ENCODE measurements around the gene CEP112. TPM values are rescaled to one million over a fixed set of nuclear protein-coding genes. Genes with fewer than 3 reads are reported as not detected.

Gene CEP112
- total and polyA plus RNA-seq, 2 of the 4 experiments (the other 2 are of a cell fraction), result 2.5 to 5.6 TPM

DNA sequence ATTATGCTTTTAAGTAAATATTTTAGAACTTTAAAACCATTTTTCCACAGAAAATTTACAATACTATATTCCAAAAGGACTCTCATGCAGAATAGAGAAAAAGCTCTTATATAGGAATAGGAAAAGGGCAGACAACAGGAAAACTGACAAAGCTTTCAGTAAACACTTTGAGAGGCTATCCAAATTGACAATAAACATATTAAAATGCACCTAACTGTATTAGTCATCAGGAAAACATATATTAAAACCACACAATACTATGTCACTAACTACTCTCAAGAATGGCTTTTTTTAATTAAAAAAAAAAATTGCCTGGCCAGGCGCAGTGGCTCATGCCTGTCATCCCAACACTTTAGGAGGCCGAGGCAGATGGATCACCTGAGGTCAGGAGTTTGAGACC lies 77.3 kb downstream of the CEP112 start:
- Histone ChIP-seq H3K4me1 (ENCODE audit: control insufficient read depth, insufficient read depth, low read length) (no peaks in the 10 kb centered on the region), H2BK5ac (ENCODE audit: low read depth, low read length, poor library complexity, severe bottlenecking) (no peak overlapping the region), H2BK15ac (ENCODE audit: low read depth, low read length) (no peak overlapping the region), H3K9ac (ENCODE audit: low read depth, low read length) (no peak overlapping the region), H2BK20ac (ENCODE audit: low read depth, low read length) (no peak overlapping the region), H2AFZ (replicated peaks; ENCODE audit: low read length, poor library complexity) (no peak overlapping the region), H2AK5ac (ENCODE audit: low read depth, low read length) (no peak overlapping the region), H3K9me1 (ENCODE audit: insufficient read depth, low read length) (no peaks in the 10 kb centered on the region), H3K56ac (ENCODE audit: extremely low read depth, insufficient read depth, low read length) (no peak overlapping the region), H3K18ac (ENCODE audit: low read depth, low read length) (no peak overlapping the region), H4K91ac (ENCODE audit: insufficient read depth, low read depth, low read length) (no peak overlapping the region), H3K36me3 (ENCODE audit: control insufficient read depth, insufficient read depth, low read length) (no peaks in the 10 kb centered on the region), H3K14ac (replicated peaks; ENCODE audit: low read depth, low read length) (no peak overlapping the region), H3K4me3 (ENCODE audit: insufficient read depth, low read depth, low read length) (no peak overlapping the region), H3K4ac (ENCODE audit: low read depth, low read length) (no peak overlapping the region), H3K23ac (ENCODE audit: low read depth, low read length) (no peak overlapping the region), H3K79me1 (ENCODE audit: low read depth in 1 of 2, low read length in 2 of 2) (no peaks in the 10 kb centered on the region), H4K5ac (ENCODE audit: low read depth, low read length) (no peak overlapping the region), H4K20me1 (ENCODE audit: insufficient read depth, low read length) (no peaks in the 10 kb centered on the region), H2BK120ac (ENCODE audit: low read depth, low read length) (no peak overlapping the region), H4K8ac (ENCODE audit: low read depth in 2 of 2, low read length in 2 of 2) (no peak overlapping the region), H3K27ac (ENCODE audit: insufficient read depth, low read length) (no peak overlapping the region), H3K27me3 (ENCODE audit: control insufficient read depth, insufficient read depth, low read length) (no peaks in the 10 kb centered on the region), H3K4me2 (ENCODE audit: low read depth, low read length) (no peak overlapping the region), H3K9me3 (ENCODE audit: control insufficient read depth, insufficient read depth, low read length) (no peaks in the 10 kb centered on the region), H2AK9ac (replicated peaks; ENCODE audit: low read depth, low read length, poor library complexity) (no peak overlapping the region)
- no peak for DNase-seq
- WGBS, 2 experiments (ENCODE audit: extremely low coverage in 2 of 2, insufficient read length in 1 of 2), result no CpG with 5 or more reads among the region's 2 CpGs
- TF ChIP-seq MAFK (IDR thresholded peaks at IDR 0.05; ENCODE audit: low read depth, low read length) (no peak), MXI1 (IDR thresholded peaks at IDR 0.05; ENCODE audit: borderline replicate concordance, low read depth, low read length) (no peak), SMC3 (IDR thresholded peaks at IDR 0.05; ENCODE audit: low read depth, low read length) (no peak), FOS (IDR thresholded peaks at IDR 0.05; ENCODE audit: low read depth, low read length) (no peak), RAD21 (IDR thresholded peaks at IDR 0.05; ENCODE audit: low read length) (no peak), RFX5 (IDR thresholded peaks at IDR 0.05; ENCODE audit: low read depth, low read length) (no peak), CHD1 (IDR thresholded peaks at IDR 0.05; ENCODE audit: low read depth, low read length) (no peak), CTCF (conservative IDR thresholded peaks at IDR 0.05; ENCODE audit: low read depth, low read length) (no peak), CEBPB (IDR thresholded peaks at IDR 0.05; ENCODE audit: low read depth, low read length) (no peak), ELK1 (IDR thresholded peaks at IDR 0.05; ENCODE audit: borderline replicate concordance, low read depth, low read length) (no peak), USF2 (IDR thresholded peaks at IDR 0.05; ENCODE audit: low read depth, low read length) (no peak), BHLHE40 (IDR thresholded peaks at IDR 0.05; ENCODE audit: low read depth, low read length) (no peak), NFE2L2 (IDR thresholded peaks at IDR 0.05; ENCODE audit: low read depth, low read length) (no peak), MAZ (IDR thresholded peaks at IDR 0.05; ENCODE audit: borderline replicate concordance, low read depth, low read length) (no peak), RCOR1 (IDR thresholded peaks at IDR 0.05; ENCODE audit: insufficient replicate concordance, low read length) (no peak), POLR2A (IDR thresholded peaks at IDR 0.05; ENCODE audit: low read depth, low read length) (no peak)
- intact Hi-C loops (cut with micrococcal nuclease) (no loop called here), dilution Hi-C loops (cut with HindIII; ENCODE audit: low sequenced_read_pairs, unreplicated experiment) (no loop called here), in situ Hi-C loops (cut with MboI; ENCODE audit: low sequenced_read_pairs) (no loop called here)
- no peak for ATAC-seq (ENCODE audit: low read depth)
- POLR2A ChIA-PET (ENCODE audit: unreplicated experiment), result no interaction called here
- no TSS peak for BruUV-seq (replicated peaks)
- CTCF ChIA-PET, result interaction anchor here (0.6 kb wide), 1 partner anchor 318 kb away, joined by 4 read pairs; no protein-coding TSS in a partner anchor

Measured in IMR-90 (cell line).